ENCODE results near the gene WDR19. TPM values are rescaled to one million over a fixed set of nuclear protein-coding genes. Genes with fewer than 3 reads are reported as not detected.

Gene WDR19
- total and polyA plus RNA-seq, 2 donors (not counting 1 experiment from before 2014, with no cell fraction given) = 34.8 to 36.0 TPM

DNA sequence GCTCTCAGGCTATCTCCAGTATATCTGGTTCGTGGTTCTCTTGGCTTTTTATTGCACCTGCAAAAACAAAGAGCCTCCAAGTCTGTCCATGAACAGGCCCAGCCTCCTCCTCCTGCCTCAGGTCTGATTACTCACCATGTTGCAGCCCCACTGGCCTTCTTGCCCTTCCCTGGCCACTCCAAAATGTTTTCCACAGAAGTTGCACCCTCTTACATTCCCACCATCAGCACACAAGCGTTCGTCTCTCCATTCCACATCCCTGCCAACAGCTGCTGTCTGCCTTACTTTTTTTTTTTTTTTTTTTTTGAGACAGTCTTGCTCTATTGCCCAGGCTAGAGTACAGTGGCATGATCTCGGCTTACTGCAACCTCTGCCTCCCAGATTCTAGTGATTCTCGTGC lies 97.1 kb downstream of the WDR19 start:
- DNase-seq (ENCODE audit: low read depth in 2 of 2) = peak in 1 of 2 donors; percentile 29
- Histone ChIP-seq H3K9ac (ENCODE audit: insufficient read depth, low read length) (no peak overlapping the region), H3K4me2 (ENCODE audit: extremely low read depth, insufficient read depth, low read length) (no peak overlapping the region), H3K27ac (ENCODE audit: insufficient read depth, low read length) (no peak overlapping the region), H3K27me3 (ENCODE audit: control insufficient read depth, insufficient read depth, low read length) (no peaks in the 10 kb centered on the region), H3K9me3 (ENCODE audit: control insufficient read depth, insufficient read depth, low read depth, low read length) (no peaks in the 10 kb centered on the region), H4K20me1 (ENCODE audit: control insufficient read depth, extremely low read depth, insufficient read depth, low read length) (no peaks in the 10 kb centered on the region), H2AFZ (ENCODE audit: low read length) (no peak overlapping the region), H3K79me2 (ENCODE audit: control insufficient read depth, insufficient read depth, low read length) (no peaks in the 10 kb centered on the region), H3K36me3 (ENCODE audit: control insufficient read depth, insufficient read depth, low read length) (no peaks in the 10 kb centered on the region), H3K4me3 (replicated peaks in 1 of 4; ENCODE audit: control extremely low read depth in 1 of 4, insufficient read depth in 1 of 4, low read depth in 3 of 4, low read length in 4 of 4) (no peak overlapping the region), H3K4me1 (ENCODE audit: control insufficient read depth, extremely low read depth, insufficient read depth, low read length) (no peaks in the 10 kb centered on the region)
- no peak for TF ChIP-seq EZH2 (IDR thresholded peaks at IDR 0.05; ENCODE audit: low read length, missing control alignments)
- TF ChIP-seq, protein P1, sequence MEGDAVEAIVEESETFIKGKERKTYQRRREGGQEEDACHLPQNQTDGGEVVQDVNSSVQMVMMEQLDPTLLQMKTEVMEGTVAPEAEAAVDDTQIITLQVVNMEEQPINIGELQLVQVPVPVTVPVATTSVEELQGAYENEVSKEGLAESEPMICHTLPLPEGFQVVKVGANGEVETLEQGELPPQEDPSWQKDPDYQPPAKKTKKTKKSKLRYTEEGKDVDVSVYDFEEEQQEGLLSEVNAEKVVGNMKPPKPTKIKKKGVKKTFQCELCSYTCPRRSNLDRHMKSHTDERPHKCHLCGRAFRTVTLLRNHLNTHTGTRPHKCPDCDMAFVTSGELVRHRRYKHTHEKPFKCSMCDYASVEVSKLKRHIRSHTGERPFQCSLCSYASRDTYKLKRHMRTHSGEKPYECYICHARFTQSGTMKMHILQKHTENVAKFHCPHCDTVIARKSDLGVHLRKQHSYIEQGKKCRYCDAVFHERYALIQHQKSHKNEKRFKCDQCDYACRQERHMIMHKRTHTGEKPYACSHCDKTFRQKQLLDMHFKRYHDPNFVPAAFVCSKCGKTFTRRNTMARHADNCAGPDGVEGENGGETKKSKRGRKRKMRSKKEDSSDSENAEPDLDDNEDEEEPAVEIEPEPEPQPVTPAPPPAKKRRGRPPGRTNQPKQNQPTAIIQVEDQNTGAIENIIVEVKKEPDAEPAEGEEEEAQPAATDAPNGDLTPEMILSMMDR (conservative IDR thresholded peaks at IDR 0.05 in 1 of 2, IDR thresholded peaks at IDR 0.05 in 1 of 2; ENCODE audit: low read depth in 1 of 2, low read length in 2 of 2) = no peak

DNA sequence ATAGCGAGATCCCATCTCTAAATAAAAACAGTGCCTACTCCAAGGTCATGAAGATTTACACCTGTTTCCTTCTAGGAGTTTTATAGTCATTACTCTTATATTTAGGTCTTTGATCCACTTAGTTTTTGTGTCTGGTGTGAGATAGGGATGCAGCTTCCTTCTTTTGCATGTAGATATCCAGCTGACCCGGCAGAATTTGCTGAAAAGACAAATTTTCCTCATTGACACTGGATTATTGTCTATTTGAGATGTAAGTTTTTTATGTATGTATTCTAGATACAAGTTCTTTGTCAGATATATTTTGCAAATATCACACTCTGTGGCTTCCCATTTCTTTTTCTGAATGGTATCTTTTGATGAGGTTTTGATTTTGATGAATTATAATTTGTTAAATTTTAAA lies 98.4 kb downstream of the WDR19 start:
- no peaks in the 10 kb centered on the region for H3K79me2 ChIP-seq (ENCODE audit: control insufficient read depth, insufficient read depth, low read length)
- no peak overlapping the region for H3K4me3 ChIP-seq (replicated peaks in 1 of 4; ENCODE audit: control extremely low read depth in 1 of 4, insufficient read depth in 1 of 4, low read depth in 3 of 4, low read length in 4 of 4)
- TF ChIP-seq, protein P1 (conservative IDR thresholded peaks at IDR 0.05 in 1 of 2, IDR thresholded peaks at IDR 0.05 in 1 of 2; ENCODE audit: low read depth in 1 of 2, low read length in 2 of 2) = no peak
- TF ChIP-seq EZH2 (IDR thresholded peaks at IDR 0.05; ENCODE audit: low read length, missing control alignments) = no peak
- no peak overlapping the region for H3K4me2 ChIP-seq (ENCODE audit: extremely low read depth, insufficient read depth, low read length)
- H3K9ac ChIP-seq (ENCODE audit: insufficient read depth, low read length) = no peak overlapping the region
- no peak overlapping the region for H2AFZ ChIP-seq (ENCODE audit: low read length)
- no peaks in the 10 kb centered on the region for H3K36me3 ChIP-seq (ENCODE audit: control insufficient read depth, insufficient read depth, low read length)
- no peak for DNase-seq (ENCODE audit: low read depth in 2 of 2)
- no peak overlapping the region for H3K27ac ChIP-seq (ENCODE audit: insufficient read depth, low read length)
- no peaks in the 10 kb centered on the region for H4K20me1 ChIP-seq (ENCODE audit: control insufficient read depth, extremely low read depth, insufficient read depth, low read length)
- no peaks in the 10 kb centered on the region for H3K27me3 ChIP-seq (ENCODE audit: control insufficient read depth, insufficient read depth, low read length)
- H3K9me3 ChIP-seq (ENCODE audit: control insufficient read depth, insufficient read depth, low read depth, low read length) = no peaks in the 10 kb centered on the region
- no peaks in the 10 kb centered on the region for H3K4me1 ChIP-seq (ENCODE audit: control insufficient read depth, extremely low read depth, insufficient read depth, low read length)

DNA sequence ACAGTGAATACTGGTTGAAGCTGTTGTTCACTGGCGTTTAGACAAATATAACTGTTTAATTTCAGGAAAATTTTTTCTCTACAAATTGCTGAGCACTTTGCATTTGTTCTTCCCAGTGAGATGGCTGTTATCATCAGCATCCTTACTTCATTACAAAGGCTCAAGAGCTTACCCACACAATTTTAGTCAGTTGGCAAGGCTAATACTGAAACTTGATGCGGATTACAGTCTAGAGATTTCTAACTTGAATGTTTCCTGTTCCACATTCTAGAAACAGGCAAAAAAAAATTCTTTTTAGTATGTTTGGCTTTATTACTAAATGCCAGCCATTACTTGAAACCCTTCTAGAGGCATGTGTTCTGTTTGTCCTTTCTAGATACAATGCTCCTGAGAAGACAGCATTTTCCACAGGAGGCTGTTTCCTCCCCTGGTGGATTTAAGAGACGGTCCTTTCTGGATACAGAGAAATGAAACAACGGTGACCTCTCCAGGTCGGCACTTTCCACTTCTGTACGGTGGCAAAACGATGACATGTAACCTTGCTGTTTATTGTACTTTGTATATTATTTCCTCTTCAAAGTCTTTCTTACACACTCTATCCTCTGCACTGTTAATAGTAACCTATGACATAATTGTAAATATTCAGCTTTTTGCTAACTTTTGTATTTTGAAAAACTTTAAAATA lies 102.9 kb downstream of the WDR19 start:
- Histone ChIP-seq H3K9me3 (ENCODE audit: control insufficient read depth, insufficient read depth, low read depth, low read length) (no peaks in the 10 kb centered on the region), H3K4me1 (ENCODE audit: control insufficient read depth, extremely low read depth, insufficient read depth, low read length) (no peaks in the 10 kb centered on the region), H3K79me2 (ENCODE audit: control insufficient read depth, insufficient read depth, low read length) (no peaks in the 10 kb centered on the region), H3K27ac (ENCODE audit: insufficient read depth, low read length) (no peak overlapping the region), H3K27me3 (ENCODE audit: control insufficient read depth, insufficient read depth, low read length) (no peaks in the 10 kb centered on the region), H3K9ac (ENCODE audit: insufficient read depth, low read length) (no peak overlapping the region), H2AFZ (ENCODE audit: low read length) (no peak overlapping the region), H3K4me3 (replicated peaks in 1 of 4; ENCODE audit: control extremely low read depth in 1 of 4, insufficient read depth in 1 of 4, low read depth in 3 of 4, low read length in 4 of 4) (no peak overlapping the region), H4K20me1 (ENCODE audit: control insufficient read depth, extremely low read depth, insufficient read depth, low read length) (no peaks in the 10 kb centered on the region), H3K4me2 (ENCODE audit: extremely low read depth, insufficient read depth, low read length) (no peak overlapping the region), H3K36me3 (ENCODE audit: control insufficient read depth, insufficient read depth, low read length) (peaks cover 4% of the 10 kb centered on the region)
- DNase-seq (ENCODE audit: low read depth in 2 of 2) = no peak
- no peak for TF ChIP-seq EZH2 (IDR thresholded peaks at IDR 0.05; ENCODE audit: low read length, missing control alignments)
- TF ChIP-seq, protein P1 (conservative IDR thresholded peaks at IDR 0.05 in 1 of 2, IDR thresholded peaks at IDR 0.05 in 1 of 2; ENCODE audit: low read depth in 1 of 2, low read length in 2 of 2) = no peak

Data from fibroblast of lung (primary cell).